H9 (cell line): ENCODE results near the gene IRF1. TPM values are rescaled to one million over a fixed set of nuclear protein-coding genes. Genes with fewer than 3 reads are reported as not detected.

Experiments
- DNase-seq: peaks from one replicate; pipeline ENCODE4 v3.0.0-alpha.2; 2017
- H2AFZ ChIP-seq: one replicate; pipeline ENCODE4 v1.6.1; 2013; ENCODE audit warnings: mild to moderate bottlenecking, low read length, control low read depth, moderate library complexity
- H2AK5ac ChIP-seq: 2 replicates; pipeline ENCODE4 v1.6.1; 2013; ENCODE audit warnings: low read length, control low read depth, mixed read lengths; ENCODE audit not compliant: insufficient read length
- H2BK120ac ChIP-seq: one replicate; pipeline ENCODE4 v1.6.1; 2013; ENCODE audit warnings: low read depth, mild to moderate bottlenecking, low read length, control low read depth, inconsistent platforms; ENCODE audit not compliant: poor library complexity, severe bottlenecking
- H2BK12ac ChIP-seq: 2 replicates; pipeline ENCODE4 v1.6.1; 2013; ENCODE audit warnings: low read length, control low read depth, mixed read lengths, low read depth; ENCODE audit not compliant: insufficient read length
- H2BK15ac ChIP-seq: 2 replicates; pipeline ENCODE4 v1.6.1; 2013; ENCODE audit warnings: low read depth, low read length, control low read depth
- H2BK20ac ChIP-seq: one replicate; pipeline ENCODE4 v1.6.1; 2013; ENCODE audit warnings: low read depth, mild to moderate bottlenecking, low read length, control low read depth, inconsistent platforms; ENCODE audit not compliant: poor library complexity, severe bottlenecking
- H2BK5ac ChIP-seq: 2 replicates; pipeline ENCODE4 v1.6.1; 2013; ENCODE audit warnings: low read length, control low read depth, mixed read lengths; ENCODE audit not compliant: insufficient read length
- H3K14ac ChIP-seq: 2 replicates; pipeline ENCODE4 v1.6.1; 2013; ENCODE audit warnings: low read length, control low read depth; ENCODE audit not compliant: insufficient read depth
- H3K18ac ChIP-seq: 2 replicates; pipeline ENCODE4 v1.6.1; 2013; ENCODE audit warnings: low read depth, mild to moderate bottlenecking, mixed read lengths, low read length, control low read depth; ENCODE audit not compliant: insufficient read length
- H3K23ac ChIP-seq: 2 replicates; pipeline ENCODE4 v1.6.1; 2013; ENCODE audit warnings: low read length, control low read depth, mixed read lengths, low read depth; ENCODE audit not compliant: insufficient read length
- H3K23me2 ChIP-seq: 2 replicates; pipeline ENCODE4 v1.6.1; 2013; ENCODE audit warnings: low read depth, mild to moderate bottlenecking, mixed read lengths, low read length, control low read depth; ENCODE audit not compliant: insufficient read length, poor library complexity, severe bottlenecking
- H3K27ac ChIP-seq: 2 replicates; pipeline ENCODE4 v1.5.1; 2013; ENCODE audit warnings: low read length, control low read depth, mixed read lengths, low read depth; ENCODE audit not compliant: insufficient read length
- H3K27me3 ChIP-seq: 2 replicates; pipeline ENCODE4 v1.6.1; 2013; ENCODE audit warnings: low read length, control low read depth, inconsistent platforms; ENCODE audit not compliant: insufficient read depth
- H3K4ac ChIP-seq: 2 replicates; pipeline ENCODE4 v1.6.1; 2013; ENCODE audit warnings: low read depth, mild to moderate bottlenecking, control low read depth, inconsistent platforms, low read length, moderate library complexity
- H3K4me1 ChIP-seq: 2 replicates; pipeline ENCODE4 v1.6.1; 2013; ENCODE audit warnings: low read length, control low read depth, inconsistent platforms; ENCODE audit not compliant: insufficient read depth
- H3K4me2 ChIP-seq: 2 replicates; pipeline ENCODE4 v1.6.1; 2013; ENCODE audit warnings: low read length, control low read depth, mixed read lengths; ENCODE audit not compliant: insufficient read length, insufficient read depth
- H3K56ac ChIP-seq: 2 replicates; pipeline ENCODE4 v1.6.1; 2013; ENCODE audit warnings: low read depth, mild to moderate bottlenecking, mixed read lengths, low read length, control low read depth; ENCODE audit not compliant: insufficient read length
- H3K79me1 ChIP-seq: 2 replicates; pipeline ENCODE4 v1.6.1; 2013; ENCODE audit warnings: low read depth, mild to moderate bottlenecking, moderate library complexity, low read length, control low read depth, inconsistent platforms; ENCODE audit not compliant: insufficient read depth, poor library complexity, severe bottlenecking
- H3K79me2 ChIP-seq: 2 replicates; pipeline ENCODE4 v1.6.1; 2013; ENCODE audit warnings: low read length, control low read depth, inconsistent platforms; ENCODE audit not compliant: insufficient read depth
- H3K9ac ChIP-seq: 2 replicates; pipeline ENCODE4 v1.6.1; 2013; ENCODE audit warnings: low read length, control low read depth, mixed read lengths; ENCODE audit not compliant: insufficient read length; ENCODE audit errors: extremely low read depth
- H3K9me3 ChIP-seq: one replicate; pipeline ENCODE4 v1.6.1; 2013; ENCODE audit warnings: low read depth, low read length, inconsistent platforms; ENCODE audit not compliant: control insufficient read depth
- H3T11ph ChIP-seq: one replicate; pipeline ENCODE4 v1.6.1; 2013; ENCODE audit warnings: mild to moderate bottlenecking, low read length, control low read depth, inconsistent platforms
- H4K20me1 ChIP-seq: one replicate; pipeline ENCODE4 v1.6.1; 2013; ENCODE audit not compliant: control insufficient read depth, insufficient read length, insufficient read depth
- H4K5ac ChIP-seq: 2 replicates; pipeline ENCODE4 v1.6.1; 2013; ENCODE audit warnings: low read depth, mild to moderate bottlenecking, mixed read lengths, low read length, control low read depth; ENCODE audit not compliant: insufficient read length
- H4K8ac ChIP-seq: replicated peaks from 2 replicates; pipeline ENCODE4 v1.6.1; 2013; ENCODE audit warnings: low read length, control low read depth, mixed read lengths, low read depth; ENCODE audit not compliant: insufficient read length
- H4K91ac ChIP-seq: 2 replicates; pipeline ENCODE4 v1.6.1; 2013; ENCODE audit warnings: low read depth, mild to moderate bottlenecking, moderate library complexity, mixed read lengths, low read length, control low read depth; ENCODE audit not compliant: insufficient read length
- H3K27ac Mint-ChIP-seq, 3 experiments: 2 replicates in 2 of 3; 3 replicates in 1 of 3; pipeline ENCODE4 v1.8.0; 2020 to 2021; ENCODE audit warnings: mixed read lengths in 3 of 3, mild to moderate bottlenecking in 1 of 3, moderate library complexity in 1 of 3
- H3K27me3 Mint-ChIP-seq: 2 replicates; pipeline ENCODE4 v1.8.0; 2021; ENCODE audit warnings: low read depth, mild to moderate bottlenecking, moderate library complexity, mixed read lengths
- H3K36me3 Mint-ChIP-seq, 3 experiments: 2 replicates in 2 of 3; 3 replicates in 1 of 3; pipeline ENCODE4 v1.8.0; 2020 to 2021; ENCODE audit warnings: low read depth in 3 of 3, mixed read lengths in 3 of 3; ENCODE audit not compliant: insufficient read depth in 1 of 3
- H3K4me1 Mint-ChIP-seq, 2 experiments: 2 replicates each; pipeline ENCODE4 v1.8.0; 2020; ENCODE audit warnings: mixed read lengths in 2 of 2
- H3K4me3 Mint-ChIP-seq, 2 experiments: 2 replicates in 1 of 2; 3 replicates in 1 of 2; pipeline ENCODE4 v1.8.0; 2020 to 2021; ENCODE audit warnings: mild to moderate bottlenecking in 2 of 2, mixed read lengths in 2 of 2, moderate library complexity in 1 of 2
- H3K9me3 Mint-ChIP-seq, 2 experiments: 2 replicates in 1 of 2; 3 replicates in 1 of 2; pipeline ENCODE4 v1.8.0; 2020; ENCODE audit warnings: mild to moderate bottlenecking in 2 of 2, mixed read lengths in 2 of 2, moderate library complexity in 1 of 2
- WGBS: extraction: QIAGEN DNeasy Blood & Tissue Kit; methylation state at CpG from one replicate; pipeline ENCODE4 v1.1.7; 2013; ENCODE audit warnings: missing lambda C conversion rate, low lambda C conversion rate, mixed read lengths; ENCODE audit not compliant: insufficient read length; ENCODE audit errors: extremely low coverage; 5-methylcytosine and 5-hydroxymethylcytosine counted together
- total RNA-seq: library from RNA; stranded (reverse); gene quantifications from 2 replicates; pipeline ENCODE4 v1.2.1, GENCODE V29; 2021
- TF ChIP-seq, protein P1 (sequence below): fragments of 200-600 bp; sonication (generic); conservative IDR thresholded peaks from 3 replicates; pipeline ENCODE4 v1.8.0; 2021; ENCODE audit warnings: antibody characterized with exemption, mild to moderate bottlenecking

IRF1 gene
- total RNA-seq, 1 experiment from 2014 or later = 8.7 TPM

DNA sequence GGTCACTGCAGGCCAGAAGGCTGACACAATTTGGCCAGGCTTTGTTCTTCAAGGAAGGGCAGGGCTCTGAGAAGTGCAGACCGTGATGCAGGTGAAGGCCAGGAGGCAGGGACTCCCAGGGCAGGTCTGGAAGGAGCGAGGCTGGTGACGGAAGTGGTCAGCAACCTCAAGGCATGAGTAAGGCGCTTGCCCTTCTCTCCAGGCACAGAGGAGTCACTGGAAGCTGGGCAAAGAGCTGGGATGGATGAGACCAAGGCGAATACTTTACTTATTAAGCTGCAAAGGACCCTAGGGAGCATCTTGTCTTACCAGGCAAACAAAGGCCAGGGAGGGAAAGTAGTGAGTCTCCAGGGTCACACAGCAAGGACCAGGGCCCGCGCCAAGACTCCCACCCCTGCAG lies 18.6 kb downstream of the IRF1 start:
- no peak overlapping the region for H3K18ac ChIP-seq
- peak overlapping the region in 2 of 3 experiments; percentile 8 to 25; a peak in 1 of 7 replicates for H3K27ac Mint-ChIP-seq

More for the DNA sequence above, 18.6 kb downstream of the IRF1 start:
- no peaks in the 10 kb centered on the region for H3K27me3 ChIP-seq
- H2BK15ac ChIP-seq = no peak overlapping the region
- H3K56ac ChIP-seq = no peak overlapping the region
- H3K23me2 ChIP-seq = no peaks in the 10 kb centered on the region
- no peak overlapping the region for H4K8ac ChIP-seq
- H3K4me1 Mint-ChIP-seq = peaks cover 19 to 20% of the 10 kb centered on the region in 2 experiments
- no peak overlapping the region for H3K23ac ChIP-seq
- peaks cover 2% of the 10 kb centered on the region; the same call in 1 of the 2 replicates for H3K4me1 ChIP-seq
- no peak overlapping the region for H3K4me2 ChIP-seq
- no peak overlapping the region for H2BK120ac ChIP-seq
- peaks cover 5 to 11% of the 10 kb centered on the region in 2 experiments for H3K9me3 Mint-ChIP-seq
- no peaks in the 10 kb centered on the region for H3K79me2 ChIP-seq
- TF ChIP-seq, protein P1, sequence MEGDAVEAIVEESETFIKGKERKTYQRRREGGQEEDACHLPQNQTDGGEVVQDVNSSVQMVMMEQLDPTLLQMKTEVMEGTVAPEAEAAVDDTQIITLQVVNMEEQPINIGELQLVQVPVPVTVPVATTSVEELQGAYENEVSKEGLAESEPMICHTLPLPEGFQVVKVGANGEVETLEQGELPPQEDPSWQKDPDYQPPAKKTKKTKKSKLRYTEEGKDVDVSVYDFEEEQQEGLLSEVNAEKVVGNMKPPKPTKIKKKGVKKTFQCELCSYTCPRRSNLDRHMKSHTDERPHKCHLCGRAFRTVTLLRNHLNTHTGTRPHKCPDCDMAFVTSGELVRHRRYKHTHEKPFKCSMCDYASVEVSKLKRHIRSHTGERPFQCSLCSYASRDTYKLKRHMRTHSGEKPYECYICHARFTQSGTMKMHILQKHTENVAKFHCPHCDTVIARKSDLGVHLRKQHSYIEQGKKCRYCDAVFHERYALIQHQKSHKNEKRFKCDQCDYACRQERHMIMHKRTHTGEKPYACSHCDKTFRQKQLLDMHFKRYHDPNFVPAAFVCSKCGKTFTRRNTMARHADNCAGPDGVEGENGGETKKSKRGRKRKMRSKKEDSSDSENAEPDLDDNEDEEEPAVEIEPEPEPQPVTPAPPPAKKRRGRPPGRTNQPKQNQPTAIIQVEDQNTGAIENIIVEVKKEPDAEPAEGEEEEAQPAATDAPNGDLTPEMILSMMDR = no peak
- no peaks in the 10 kb centered on the region for H3K27me3 Mint-ChIP-seq
- H3K79me1 ChIP-seq = no peaks in the 10 kb centered on the region
- H3K27ac ChIP-seq = no peak overlapping the region
- H2AK5ac ChIP-seq = no peak overlapping the region
- no peaks in the 10 kb centered on the region for H3K9me3 ChIP-seq
- DNase-seq = no peak
- H3K36me3 Mint-ChIP-seq = peaks cover 0 to 7% (median 1%) of the 10 kb centered on the region in 3 experiments; a peak in 4 of 7 replicates
- H4K91ac ChIP-seq = no peak overlapping the region
- no peak overlapping the region for H3K4me3 Mint-ChIP-seq
- no CpG with 5 or more reads among the region's 7 CpGs for WGBS
- no peak overlapping the region for H2AFZ ChIP-seq
- H3K14ac ChIP-seq = peak overlapping the region; percentile 31; the same call in 1 of the 2 replicates
- no peak overlapping the region for H4K5ac ChIP-seq
- no peak overlapping the region for H3K9ac ChIP-seq
- H3K4ac ChIP-seq = no peak overlapping the region
- H2BK12ac ChIP-seq = no peak overlapping the region
- H2BK20ac ChIP-seq = no peak overlapping the region
- no peaks in the 10 kb centered on the region for H4K20me1 ChIP-seq
- H3T11ph ChIP-seq = no peak overlapping the region
- H2BK5ac ChIP-seq = no peak overlapping the region
